ENCODE data around the gene ARRDC2. TPM values are rescaled to one million over a fixed set of nuclear protein-coding genes. Genes with fewer than 3 reads are reported as not detected.
A peak's percentile ranks its signal among the peaks of the same experiment; 100 is the strongest.
"Not testable (repeated sequence)": the region's sequence is repeated elsewhere in the genome, so short reads cannot be mapped to it uniquely, and the experiment has no call there.

The ARRDC2 gene
- total RNA-seq, 2 experiments from 2014 or later = 35.3 to 45.2 TPM

DNA sequence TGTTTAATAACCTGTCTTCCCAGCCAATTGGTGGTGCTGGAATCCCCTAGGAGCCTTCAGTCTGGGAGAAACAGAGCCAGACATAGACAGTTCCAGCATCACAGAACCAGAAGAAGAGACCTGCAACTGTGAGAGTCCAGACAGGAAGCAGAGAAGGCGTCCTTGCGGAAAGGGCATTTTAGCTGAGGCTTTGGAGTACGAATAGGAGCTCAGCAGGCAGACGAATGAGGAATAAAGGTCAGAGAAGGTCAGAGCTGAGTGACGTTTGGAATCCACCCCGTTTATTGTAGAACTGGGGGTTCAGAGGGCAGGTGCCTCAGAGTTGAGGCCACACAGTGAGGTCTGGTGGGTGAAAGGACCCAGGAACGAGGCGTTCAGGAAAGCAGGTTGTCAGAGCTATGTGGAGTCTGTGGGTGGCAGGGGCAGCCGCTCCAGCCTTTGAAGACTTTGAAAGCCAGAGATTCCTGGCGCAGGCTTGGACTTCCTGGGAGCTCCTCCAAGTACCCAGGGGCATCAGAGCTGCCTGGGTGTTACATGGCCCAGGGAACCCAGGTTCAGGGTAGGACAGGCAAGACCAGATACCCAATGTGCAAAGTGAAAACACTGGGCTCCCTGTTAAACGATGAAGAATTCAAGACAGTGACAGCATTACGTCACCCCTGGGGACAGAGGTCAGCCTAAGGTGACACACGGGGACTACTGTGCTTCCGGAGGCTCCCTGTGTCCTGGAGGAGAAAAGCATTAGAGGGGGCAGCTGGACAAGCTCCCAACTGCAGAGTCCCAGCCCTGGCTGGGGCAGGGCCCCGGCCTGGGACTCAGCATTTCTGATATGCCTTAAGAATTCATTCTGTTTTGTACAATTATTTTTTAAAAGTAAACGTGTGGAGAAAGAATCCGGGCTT, 5.5 kb downstream of the ARRDC2 start:
- CTCF ChIA-PET = interaction anchor here (0.9 to 1.9 kb wide), 4 partner anchors 11 to 100 kb away, joined by 3 to 6 read pairs (median 4); no protein-coding TSS in a partner anchor
- Mint-ChIP-seq H3K4me1 (peaks cover 48% of the 10 kb centered on the region), H3K27me3 (no peaks in the 10 kb centered on the region), H3K36me3 (peaks cover 34% of the 10 kb centered on the region), H3K4me3 (no peak overlapping the region), H3K27ac (peak overlapping the region; percentile 85), H3K9me3 (ENCODE audit: low read depth) (no peaks in the 10 kb centered on the region)
- DNase-seq (no peak), ATAC-seq (peak; percentile 21)

DNA sequence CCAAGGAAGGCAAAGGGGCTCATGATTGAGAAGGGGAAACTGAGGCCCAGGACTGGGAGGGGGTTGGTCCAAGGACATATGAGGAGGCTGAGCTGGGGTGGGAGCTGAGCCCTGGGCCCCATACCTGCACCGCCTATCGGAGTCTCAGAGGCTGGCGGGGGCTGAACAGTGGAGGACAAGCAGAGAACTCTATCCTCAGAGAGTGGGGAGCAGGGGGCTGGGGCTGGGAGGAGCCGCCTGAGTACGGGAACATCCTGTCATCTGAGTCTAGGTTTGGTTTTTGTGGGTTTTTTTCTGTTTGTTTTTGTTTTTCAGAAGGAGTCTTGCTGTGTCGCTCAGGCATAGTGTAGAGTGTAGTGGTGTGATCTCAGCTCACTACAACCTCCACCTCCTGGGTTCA, 6.2 kb downstream of the ARRDC2 start:
- no peaks in the 10 kb centered on the region for H3K27me3 Mint-ChIP-seq
- DNase-seq = peak; percentile 65
- no peaks in the 10 kb centered on the region for H3K9me3 Mint-ChIP-seq (ENCODE audit: low read depth)
- H3K27ac Mint-ChIP-seq = peak overlapping the region; percentile 85
- peaks cover 42% of the 10 kb centered on the region for H3K4me1 Mint-ChIP-seq
- CTCF ChIA-PET = interaction anchor here (1.2 to 1.9 kb wide), 3 partner anchors 15 to 45 kb away, joined by 3 to 6 read pairs (median 4); no protein-coding TSS in a partner anchor
- H3K4me3 Mint-ChIP-seq = no peak overlapping the region
- peaks cover 29% of the 10 kb centered on the region for H3K36me3 Mint-ChIP-seq
- peak; percentile 66 for ATAC-seq

DNA sequence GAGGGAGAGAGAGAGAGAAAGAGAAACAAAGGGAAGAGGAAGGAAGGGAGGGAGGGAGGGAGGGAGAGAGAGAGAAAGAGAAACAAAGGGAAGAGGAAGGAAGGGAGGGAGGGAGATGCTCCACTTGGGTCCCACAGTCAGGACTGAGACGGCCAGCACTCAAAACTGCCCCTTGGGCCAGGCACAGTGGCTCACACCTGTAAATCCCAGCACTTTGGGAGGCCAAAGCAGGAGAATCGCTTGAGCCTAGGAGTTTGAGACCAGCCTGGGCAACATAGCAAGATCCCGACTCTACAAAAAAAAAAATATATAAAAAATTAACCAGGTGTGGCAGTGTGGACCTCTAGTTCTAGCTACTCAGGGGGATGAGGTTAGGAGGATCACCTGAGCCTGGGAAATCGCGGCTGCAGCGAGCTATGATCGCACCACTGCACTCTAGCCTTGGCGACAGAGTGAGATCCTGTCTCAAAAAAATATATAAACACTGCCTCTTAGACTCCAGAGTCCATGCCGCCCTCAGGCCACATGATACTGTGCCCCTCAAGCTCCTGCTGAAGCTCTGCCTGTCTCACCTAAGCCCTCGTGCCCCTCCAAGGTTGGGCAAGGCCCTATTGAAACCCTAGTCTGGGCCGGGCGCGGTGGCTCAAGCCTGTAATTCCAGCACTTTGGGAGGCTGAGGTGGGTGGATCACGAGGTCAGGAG, 8.4 kb downstream of the ARRDC2 start:
- Mint-ChIP-seq H3K4me3 (no peak overlapping the region), H3K36me3 (peaks cover 24% of the 10 kb centered on the region), H3K27ac (no peak overlapping the region), H3K27me3 (no peaks in the 10 kb centered on the region), H3K4me1 (peaks cover 49% of the 10 kb centered on the region), H3K9me3 (ENCODE audit: low read depth) (no peaks in the 10 kb centered on the region)
- DNase-seq = no peak
- no peak for ATAC-seq
- CTCF ChIA-PET = interaction anchor here (1.3 to 9.0 kb wide), 3 partner anchors 8 to 35 kb away, joined by 3 to 35 read pairs (median 4); partner anchors contain the start of gene ARRDC2

DNA sequence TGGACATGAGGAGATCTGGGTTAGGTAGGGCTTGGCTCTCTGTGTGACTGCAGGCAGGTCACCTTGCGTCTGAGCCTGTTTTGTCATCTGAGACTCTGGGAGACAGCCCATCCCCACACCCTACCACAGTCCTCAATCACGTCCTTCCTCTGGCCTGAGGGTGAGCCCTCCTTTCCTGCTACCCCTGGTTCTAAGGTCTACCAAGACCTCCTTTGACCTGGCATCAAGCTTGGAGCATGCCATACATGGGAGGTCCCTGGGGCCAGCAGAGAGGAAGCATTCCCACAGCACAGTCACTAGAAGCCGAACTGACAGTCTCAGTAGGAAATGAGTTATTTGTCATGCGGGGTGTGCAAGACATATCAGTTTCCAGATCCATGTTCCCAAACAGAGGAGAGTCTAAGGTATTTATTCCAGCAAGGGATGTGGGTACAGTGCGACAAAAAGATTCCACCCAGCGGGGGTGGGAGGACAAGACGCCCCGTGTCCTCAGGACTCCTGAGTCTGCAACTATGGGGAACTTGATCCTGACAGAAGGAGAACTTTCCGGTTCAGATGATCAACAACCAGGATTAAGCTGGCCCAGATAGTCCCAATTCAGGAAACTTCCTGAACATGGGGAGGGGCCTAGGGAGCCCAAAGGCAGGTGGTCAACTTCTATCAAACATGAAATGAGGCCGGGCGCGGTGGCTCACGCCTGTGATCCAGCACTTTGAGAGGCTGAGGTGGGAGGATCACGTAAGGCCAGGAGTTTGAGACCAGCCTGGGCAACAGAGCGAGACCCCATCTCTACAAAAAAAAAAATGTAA, 9.5 kb downstream of the ARRDC2 start:
- H3K27ac Mint-ChIP-seq = no peak overlapping the region
- no peaks in the 10 kb centered on the region for H3K9me3 Mint-ChIP-seq (ENCODE audit: low read depth)
- CTCF ChIA-PET = interaction anchor here (1.5 to 9.0 kb wide), 2 partner anchors 9 to 27 kb away, joined by 5 to 35 read pairs; partner anchors contain the start of gene ARRDC2
- H3K4me3 Mint-ChIP-seq = no peak overlapping the region
- DNase-seq (no peak), ATAC-seq (no peak)
- peaks cover 22% of the 10 kb centered on the region for H3K36me3 Mint-ChIP-seq
- H3K4me1 Mint-ChIP-seq = peaks cover 58% of the 10 kb centered on the region
- no peaks in the 10 kb centered on the region for H3K27me3 Mint-ChIP-seq

DNA sequence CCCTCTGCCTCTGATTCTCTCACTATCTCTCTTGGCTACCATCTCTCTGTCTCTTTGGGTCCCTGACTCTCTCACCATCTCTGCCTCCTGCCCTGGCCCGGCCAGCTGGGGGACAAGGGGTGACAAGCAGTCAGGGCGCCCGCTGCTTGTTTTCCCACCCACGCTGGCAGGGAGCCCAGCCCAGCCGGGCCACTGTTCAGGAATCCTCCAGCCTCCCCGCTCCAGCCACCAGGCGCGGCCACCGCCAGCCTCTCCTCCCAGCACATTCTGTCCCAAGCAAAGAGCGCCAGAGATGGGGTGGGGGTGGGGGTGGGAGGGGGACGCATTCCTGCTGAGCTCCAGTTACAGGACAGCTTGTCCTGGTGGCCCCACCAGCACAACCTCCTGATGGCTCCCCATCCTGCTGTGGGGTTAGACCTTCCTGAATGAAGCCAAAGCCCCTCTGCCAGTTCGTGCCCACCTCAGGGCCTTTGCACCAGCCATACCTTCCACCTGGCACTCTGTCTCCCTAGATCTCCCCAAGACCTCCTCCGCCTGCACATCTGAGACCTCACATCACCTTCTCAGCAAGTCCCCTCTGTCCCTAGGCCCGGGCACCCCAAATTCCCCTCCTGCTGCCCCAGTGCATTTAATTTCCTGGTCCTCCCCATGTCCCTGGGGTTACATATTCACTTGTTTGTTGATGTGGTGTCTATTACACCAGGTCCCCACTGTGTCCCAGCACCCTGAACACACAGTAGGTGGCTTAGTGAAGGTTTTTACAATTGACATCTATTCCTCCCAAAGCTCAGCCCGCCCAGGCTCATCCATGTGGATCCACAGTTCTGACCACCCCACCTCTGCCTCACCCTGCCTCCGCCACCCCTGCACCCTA, 12.5 kb downstream of the ARRDC2 start:
- peaks cover 49% of the 10 kb centered on the region for H3K4me1 Mint-ChIP-seq
- peaks cover 3% of the 10 kb centered on the region for H3K36me3 Mint-ChIP-seq
- H3K27ac Mint-ChIP-seq = peak overlapping the region; percentile 9
- ATAC-seq (no peak), DNase-seq (no peak)
- no peak overlapping the region for H3K4me3 Mint-ChIP-seq
- CTCF ChIA-PET = interaction anchor here (1.1 to 9.0 kb wide), 3 partner anchors 12 to 66 kb away, joined by 3 to 35 read pairs (median 5); partner anchors contain the start of genes ARRDC2 and IL12RB1
- no peaks in the 10 kb centered on the region for H3K9me3 Mint-ChIP-seq (ENCODE audit: low read depth)
- no peaks in the 10 kb centered on the region for H3K27me3 Mint-ChIP-seq

DNA sequence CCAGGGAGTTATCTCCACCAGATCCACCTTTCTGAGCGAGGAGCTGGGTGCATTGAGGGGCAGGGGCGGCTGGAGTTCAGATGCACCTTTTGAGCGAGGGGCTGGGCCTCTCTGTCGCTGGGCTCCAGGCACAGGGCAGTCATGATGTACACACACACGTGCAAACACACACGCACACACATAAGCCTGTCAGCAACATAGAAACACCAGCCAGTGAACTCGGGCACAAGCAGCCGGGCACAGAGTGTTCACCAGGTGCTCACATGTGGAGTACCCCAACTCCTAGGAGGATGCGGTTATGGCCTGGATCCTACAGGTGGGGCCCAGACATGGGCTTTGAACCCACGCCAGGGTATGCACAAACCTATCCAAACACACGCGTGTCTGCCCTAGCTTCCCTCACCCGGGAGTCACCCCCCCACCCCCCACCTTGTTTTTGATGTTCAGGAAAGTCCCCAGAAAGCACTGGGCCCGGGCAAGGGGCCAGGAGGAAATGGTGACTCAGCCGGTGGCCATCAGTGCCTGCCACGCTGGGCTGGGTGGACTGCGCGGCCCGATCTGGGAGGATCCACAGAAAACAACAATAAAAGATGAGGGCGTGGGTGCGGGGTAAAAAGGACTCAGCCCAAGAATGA, 13.3 kb downstream of the ARRDC2 start:
- H3K9me3 Mint-ChIP-seq (ENCODE audit: low read depth) = no peaks in the 10 kb centered on the region
- no peaks in the 10 kb centered on the region for H3K27me3 Mint-ChIP-seq
- H3K4me3 Mint-ChIP-seq = peak overlapping the region; percentile 59
- no peak for DNase-seq
- peak overlapping the region; percentile 88 for H3K27ac Mint-ChIP-seq
- peaks cover 45% of the 10 kb centered on the region for H3K4me1 Mint-ChIP-seq
- no peaks in the 10 kb centered on the region for H3K36me3 Mint-ChIP-seq
- peak; percentile 7 for ATAC-seq
- CTCF ChIA-PET = interaction anchor here (1.1 to 9.0 kb wide), 2 partner anchors 13 to 66 kb away, joined by 3 to 35 read pairs; partner anchors contain the start of genes ARRDC2 and IL12RB1

DNA sequence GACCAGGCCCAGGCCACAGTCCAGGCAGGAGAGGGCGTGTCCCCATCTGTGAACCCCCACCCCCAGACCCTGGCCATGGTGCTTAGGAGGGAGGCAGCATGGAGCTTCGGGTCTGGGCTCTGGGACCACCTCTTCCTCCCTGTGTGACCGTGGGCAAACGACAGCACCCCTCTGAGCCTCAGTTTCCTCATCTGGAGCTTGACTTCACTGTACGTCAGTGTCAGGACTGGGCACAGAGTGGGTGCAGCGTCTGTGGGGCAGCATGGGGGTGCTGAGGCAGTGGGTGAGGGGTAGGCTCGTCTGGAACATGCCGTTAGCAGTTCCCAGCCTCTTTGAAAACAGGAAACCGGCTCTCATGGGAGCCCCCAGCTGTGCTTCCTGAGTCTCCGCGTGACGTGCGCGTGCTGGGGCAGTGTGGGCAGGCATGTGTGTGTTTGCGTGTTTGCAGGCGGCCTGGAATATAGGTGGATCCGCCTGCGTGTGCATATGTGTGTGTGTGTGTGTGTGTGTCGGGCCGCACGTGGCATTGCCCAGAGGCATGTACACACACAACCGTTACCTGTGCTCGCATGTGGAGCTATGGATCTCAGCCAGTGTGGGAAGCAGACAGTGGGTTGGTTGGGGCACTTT, 15.8 kb downstream of the ARRDC2 start:
- peaks cover 39% of the 10 kb centered on the region for H3K4me1 Mint-ChIP-seq
- DNase-seq (no peak), ATAC-seq (no peak)
- peak overlapping the region; percentile 66 for H3K27ac Mint-ChIP-seq
- no peaks in the 10 kb centered on the region for H3K36me3 Mint-ChIP-seq
- H3K27me3 Mint-ChIP-seq = no peaks in the 10 kb centered on the region
- peak overlapping the region; percentile 35 for H3K4me3 Mint-ChIP-seq
- CTCF ChIA-PET = interaction anchor here (0.9 to 9.0 kb wide), 5 partner anchors 10 to 85 kb away, joined by 3 to 35 read pairs (median 6); partner anchors contain the start of gene ARRDC2
- no peaks in the 10 kb centered on the region for H3K9me3 Mint-ChIP-seq (ENCODE audit: low read depth)

DNA sequence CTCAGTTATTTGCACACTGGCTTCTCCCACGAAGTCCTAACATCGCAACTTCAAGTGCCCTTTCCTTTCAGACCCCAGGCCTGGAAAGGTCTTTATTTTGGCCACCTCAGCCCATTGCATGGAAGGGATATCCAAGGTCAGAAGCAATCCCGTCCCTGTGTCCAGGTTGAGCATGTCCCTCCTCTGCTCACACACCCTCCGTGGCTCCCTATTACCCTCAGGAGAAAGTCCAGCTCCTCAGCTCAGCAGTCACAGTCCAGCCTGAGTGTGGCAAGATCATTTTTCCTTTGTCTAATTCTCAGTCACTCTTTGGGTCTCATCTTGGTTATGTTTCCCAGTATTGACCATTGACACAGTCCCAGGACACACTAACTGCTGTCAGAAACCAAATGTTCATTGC, 19.2 kb downstream of the ARRDC2 start:
- Mint-ChIP-seq H3K4me3 (no peak overlapping the region), H3K36me3 (no peaks in the 10 kb centered on the region), H3K27me3 (no peaks in the 10 kb centered on the region), H3K27ac (no peak overlapping the region), H3K4me1 (peaks cover 19% of the 10 kb centered on the region), H3K9me3 (ENCODE audit: low read depth) (no peaks in the 10 kb centered on the region)
- DNase-seq (no peak), ATAC-seq (no peak)
- CTCF ChIA-PET = interaction anchor here (1.3 kb wide), 1 partner anchor 20 kb away, joined by 3 read pairs; no protein-coding TSS in a partner anchor

DNA sequence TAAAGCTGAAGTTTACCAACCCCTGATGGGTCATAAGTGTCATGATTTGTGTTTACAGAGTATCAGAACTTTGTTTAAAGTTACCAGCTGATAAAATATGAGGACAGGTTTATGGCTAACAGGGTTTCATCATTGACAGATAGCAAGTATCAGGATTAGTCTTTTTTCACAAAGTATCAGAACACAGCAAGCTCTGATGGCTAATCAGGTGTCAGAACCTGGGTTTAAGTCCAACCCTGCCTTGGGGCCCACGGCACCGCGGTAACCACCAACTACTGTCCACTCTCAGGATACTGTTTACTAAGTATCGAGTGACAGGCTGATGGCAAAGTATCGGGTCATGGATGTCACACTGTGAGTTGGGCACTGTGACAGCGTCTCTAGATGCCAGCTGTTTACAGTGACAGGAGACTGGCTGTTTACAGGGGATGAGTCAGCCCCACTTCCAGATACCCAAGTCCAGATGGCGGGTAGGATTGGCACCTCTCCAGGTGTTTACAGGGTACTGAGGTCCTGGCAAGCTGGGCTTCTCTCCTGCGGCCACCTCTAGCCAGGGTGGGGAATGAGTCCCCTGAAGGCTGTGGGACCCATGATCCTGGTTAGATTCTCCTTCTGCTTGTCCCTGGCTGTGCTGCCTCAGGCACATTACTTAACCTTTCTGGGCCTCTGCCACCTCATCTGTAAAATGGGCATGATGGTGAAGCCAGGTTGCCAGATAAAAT, 21.8 kb downstream of the ARRDC2 start:
- Mint-ChIP-seq H3K27me3 (no peaks in the 10 kb centered on the region), H3K27ac (no peak overlapping the region), H3K4me3 (no peak overlapping the region), H3K36me3 (no peaks in the 10 kb centered on the region), H3K4me1 (peaks cover 2% of the 10 kb centered on the region), H3K9me3 (ENCODE audit: low read depth) (no peaks in the 10 kb centered on the region)
- DNase-seq = no peak
- CTCF ChIA-PET = interaction anchor here (1.0 to 2.0 kb wide), 5 partner anchors 12 to 29 kb away, joined by 3 to 6 read pairs (median 3); no protein-coding TSS in a partner anchor
- no peak for ATAC-seq

DNA sequence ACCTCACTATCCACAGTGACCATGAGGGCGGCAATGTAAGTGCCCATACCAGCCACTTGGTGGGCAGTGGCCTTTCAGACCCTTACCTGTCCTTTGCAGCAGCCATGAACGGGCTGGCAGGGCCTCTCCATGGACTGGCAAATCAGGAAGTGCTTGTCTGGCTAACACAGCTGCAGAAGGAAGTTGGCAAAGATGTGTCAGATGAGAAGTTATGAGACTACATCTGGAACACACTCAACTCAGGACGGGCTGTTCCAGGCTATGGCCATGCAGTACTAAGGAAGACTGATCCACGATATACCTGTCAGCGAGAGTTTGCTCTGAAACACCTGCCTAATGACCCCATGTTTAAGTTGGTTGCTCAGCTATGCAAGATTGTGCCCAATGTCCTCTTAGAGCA, 23.4 kb downstream of the ARRDC2 start:
- DNase-seq; H3K27me3 Mint-ChIP-seq; H3K27ac Mint-ChIP-seq; H3K9me3 Mint-ChIP-seq (ENCODE audit: low read depth); H3K4me1 Mint-ChIP-seq; H3K4me3 Mint-ChIP-seq; CTCF ChIA-PET; H3K36me3 Mint-ChIP-seq; ATAC-seq: not testable (repeated sequence)

DNA sequence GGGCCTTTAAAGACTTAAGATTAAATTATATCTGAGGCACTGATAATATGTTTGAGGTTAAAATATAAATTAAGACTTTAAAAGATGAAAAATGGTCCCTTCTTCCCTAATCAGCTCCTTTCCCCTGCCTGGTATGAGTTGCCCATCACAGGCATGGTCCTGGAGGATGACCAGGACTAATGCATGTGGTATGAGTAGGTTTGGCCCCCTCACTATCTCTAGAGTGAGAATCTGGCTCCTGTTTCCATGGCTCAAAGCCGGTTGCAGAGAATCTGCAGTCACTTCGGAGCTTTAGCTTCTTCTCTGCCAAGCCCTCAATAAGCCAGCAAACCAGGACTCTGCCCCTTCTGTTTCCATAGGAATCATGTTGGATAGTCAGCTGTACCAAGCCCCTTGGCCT, 24.1 kb downstream of the ARRDC2 start:
- H3K4me3 Mint-ChIP-seq; CTCF ChIA-PET; H3K27me3 Mint-ChIP-seq; ATAC-seq; H3K9me3 Mint-ChIP-seq (ENCODE audit: low read depth); H3K27ac Mint-ChIP-seq; DNase-seq; H3K36me3 Mint-ChIP-seq; H3K4me1 Mint-ChIP-seq: not testable (repeated sequence)

All from activated CD8-positive, alpha-beta memory T cell treated with anti-CD3 and anti-CD28 coated beads, Interleukin-2, amount 10 ng/mL, durations not matched to agents 7 days and 5 days (primary cell).